Upper lobe of left lung (tissue), 6 donors: ENCODE results near the gene PARD6A. TPM values are rescaled to one million over a fixed set of nuclear protein-coding genes. Genes with fewer than 3 reads are reported as not detected.

Source experiments
- ATAC-seq, 2 donors: fragments of 200-7000 bp; cut with Tn5 transposase; one replicate each; pipeline ENCODE4 v1.9.1; 2022; ENCODE audit warnings: mild to moderate bottlenecking in 2 of 2, moderate library complexity in 2 of 2; ENCODE audit not compliant: low FRiP score in 2 of 2
- DNase-seq, 2 donors: peaks; one replicate each; pipeline ENCODE4 v3.0.0-alpha.2; 2019 to 2020
- H3K27ac ChIP-seq, 4 donors: fragments of 200-600 bp; sonication (generic); one replicate each; pipeline ENCODE4 v1.5.1; 2016 to 2019
- H3K27me3 ChIP-seq, 4 donors: fragments of 200-600 bp; sonication (generic); one replicate each; pipeline ENCODE4 v1.5.1; 2017 to 2019
- H3K36me3 ChIP-seq, 4 donors: fragments of 200-600 bp; sonication (generic); one replicate each; pipeline ENCODE4 v1.5.1; 2016 to 2019
- H3K4me1 ChIP-seq, 4 donors: fragments of 200-600 bp; sonication (generic); one replicate each; pipeline ENCODE4 v1.5.1; 2018 to 2019
- H3K4me3 ChIP-seq, 4 donors: fragments of 200-600 bp; sonication (generic); one replicate each; pipeline ENCODE4 v1.5.1; 2017 to 2019; ENCODE audit warnings: mild to moderate bottlenecking in 2 of 4, moderate library complexity in 1 of 4
- H3K9me3 ChIP-seq, 4 donors: fragments of 200-600 bp; sonication (generic); one replicate each; pipeline ENCODE4 v1.5.1; 2018 to 2019
- EP300 ChIP-seq, 4 donors: sonication (generic); formaldehyde crosslinking; IDR thresholded peaks; one replicate each; pipeline ENCODE4 v1.5.1; 2017; ENCODE audit warnings: antibody characterized with exemption in 4 of 4, control low read depth in 2 of 4
- POLR2A ChIP-seq, 4 donors: fragments of 450-650 bp; IDR thresholded peaks; one replicate each; pipeline ENCODE4 v1.5.1; 2016 to 2017; ENCODE audit warnings: antibody characterized with exemption in 4 of 4, mild to moderate bottlenecking in 2 of 4
- POLR2AphosphoS5 ChIP-seq, 2 donors: sonication (generic); formaldehyde crosslinking; IDR thresholded peaks; one replicate each; pipeline ENCODE4 v1.5.1; 2017; ENCODE audit warnings: antibody characterized with exemption in 2 of 2
- WGBS, 2 donors: methylation state at CpG; one replicate each; pipeline ENCODE4 v1.1.5; 2017 to 2018; 5-methylcytosine and 5-hydroxymethylcytosine counted together
- total RNA-seq, 6 donors: library from RNA; depleted of rRNA in 4 of 6; stranded (reverse); fragments of >200 nt in 4 of 6; gene quantifications; one replicate each; pipeline versions ENCODE4 v1.1.0 to v1.2.1, GENCODE V29; 2016 to 2021
- TF ChIP-seq, protein P1 (sequence below), 6 experiments: fragments of 450-650 bp in 4 of 6; fragments of 200-600 bp in 2 of 6; sonication (generic) in 2 of 6; IDR thresholded peaks; one replicate each; pipeline ENCODE4 v1.5.1; 2016 to 2019; ENCODE audit warnings: antibody characterized with exemption in 6 of 6
- donor health status: DM: no; HTN: no; CAD: no; lungs with moderate emphysema.
- donor health status: DM: no; HTN: yes; CAD: no; lungs with severe emphysema.

The PARD6A gene
- total RNA-seq, 6 donors from 2014 or later: 2.1 to 9.3 (median 6.6) TPM

DNA sequence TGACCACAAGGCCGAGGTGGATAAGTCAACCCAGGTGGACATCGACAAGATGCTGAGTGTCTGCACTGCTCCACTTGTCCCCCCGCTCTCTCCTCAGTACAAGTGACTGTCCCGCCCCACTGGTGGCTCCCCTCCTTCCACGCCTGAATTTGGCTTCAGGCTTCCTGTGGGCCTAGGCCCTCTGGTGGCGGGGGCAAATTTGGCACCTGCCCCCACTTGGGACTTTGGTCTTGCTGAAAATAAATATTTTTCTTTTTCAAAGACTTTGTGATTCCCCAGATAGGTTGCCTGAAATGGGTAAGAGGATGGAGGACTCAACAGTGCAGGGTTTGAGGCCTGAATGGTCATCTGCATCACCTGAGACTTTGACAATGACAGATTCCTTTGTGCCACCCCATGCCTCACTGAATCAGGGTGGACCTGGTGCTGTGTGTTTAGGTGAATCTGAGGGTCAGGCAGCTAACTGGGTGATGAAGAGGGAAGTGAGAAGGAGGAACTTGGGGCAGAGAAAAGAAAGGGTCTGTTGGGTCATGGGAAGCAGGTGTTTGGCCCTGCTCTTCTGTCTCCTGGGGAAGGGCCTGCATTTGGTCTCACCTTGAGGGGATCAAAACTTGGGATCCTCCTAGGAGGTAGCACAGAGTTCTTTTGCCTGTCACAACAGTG lies 7.9 kb downstream of the PARD6A start:
- Histone ChIP-seq H3K4me1 (peaks cover 41 to 51% (median 43%) of the 10 kb centered on the region in 4 donors), H3K36me3 (peaks cover 0 to 6% (median 2%) of the 10 kb centered on the region in 4 donors), H3K4me3 (no peak overlapping the region), H3K27ac (peak overlapping the region in 2 of 4 donors; percentile 96 to 97), H3K27me3 (no peaks in the 10 kb centered on the region), H3K9me3 (no peaks in the 10 kb centered on the region)
- DNase-seq (no peak), ATAC-seq (no peak)
- TF ChIP-seq POLR2A (IDR thresholded peaks at IDR 0.05) (no peak), POLR2AphosphoS5 (IDR thresholded peaks at IDR 0.05) (no peak)
- TF ChIP-seq, protein P1, sequence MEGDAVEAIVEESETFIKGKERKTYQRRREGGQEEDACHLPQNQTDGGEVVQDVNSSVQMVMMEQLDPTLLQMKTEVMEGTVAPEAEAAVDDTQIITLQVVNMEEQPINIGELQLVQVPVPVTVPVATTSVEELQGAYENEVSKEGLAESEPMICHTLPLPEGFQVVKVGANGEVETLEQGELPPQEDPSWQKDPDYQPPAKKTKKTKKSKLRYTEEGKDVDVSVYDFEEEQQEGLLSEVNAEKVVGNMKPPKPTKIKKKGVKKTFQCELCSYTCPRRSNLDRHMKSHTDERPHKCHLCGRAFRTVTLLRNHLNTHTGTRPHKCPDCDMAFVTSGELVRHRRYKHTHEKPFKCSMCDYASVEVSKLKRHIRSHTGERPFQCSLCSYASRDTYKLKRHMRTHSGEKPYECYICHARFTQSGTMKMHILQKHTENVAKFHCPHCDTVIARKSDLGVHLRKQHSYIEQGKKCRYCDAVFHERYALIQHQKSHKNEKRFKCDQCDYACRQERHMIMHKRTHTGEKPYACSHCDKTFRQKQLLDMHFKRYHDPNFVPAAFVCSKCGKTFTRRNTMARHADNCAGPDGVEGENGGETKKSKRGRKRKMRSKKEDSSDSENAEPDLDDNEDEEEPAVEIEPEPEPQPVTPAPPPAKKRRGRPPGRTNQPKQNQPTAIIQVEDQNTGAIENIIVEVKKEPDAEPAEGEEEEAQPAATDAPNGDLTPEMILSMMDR (IDR thresholded peaks at IDR 0.05): no peak
- WGBS, 2 donors: 81 to 91% methylated on average over 6 of the region's 6 CpGs

DNA sequence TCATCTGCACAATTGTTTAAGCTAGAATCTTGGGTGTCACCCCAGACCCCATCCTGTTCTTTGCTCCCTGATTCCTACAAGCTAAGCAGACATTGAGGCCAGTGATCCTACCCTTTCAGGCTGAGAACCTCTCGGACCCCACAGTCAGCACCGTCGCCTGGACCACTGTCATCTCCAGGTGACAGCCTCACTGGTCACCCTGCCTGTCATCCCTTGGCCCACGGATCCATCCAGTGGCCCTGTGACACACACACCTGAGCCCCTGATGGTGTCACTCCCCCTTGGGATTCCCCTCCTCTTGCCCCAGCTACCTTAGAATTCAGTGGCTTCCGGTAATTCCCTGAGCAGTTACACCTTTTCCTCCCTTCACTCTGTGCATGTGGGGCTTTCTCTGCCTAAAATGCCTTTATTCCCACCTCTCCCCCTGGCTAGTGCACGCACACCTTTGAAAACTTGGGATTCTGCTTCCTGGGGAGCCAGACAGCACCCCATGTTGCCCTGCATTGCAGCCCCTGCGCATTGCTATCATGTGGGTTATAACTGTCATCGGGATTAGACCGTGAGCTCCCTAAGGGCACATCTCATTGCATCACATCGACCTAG lies 8.8 kb downstream of the PARD6A start:
- Histone ChIP-seq H3K9me3 (no peaks in the 10 kb centered on the region), H3K27ac (no peak overlapping the region), H3K4me1 (peaks cover 50 to 61% (median 53%) of the 10 kb centered on the region in 4 donors), H3K27me3 (no peaks in the 10 kb centered on the region), H3K4me3 (no peak overlapping the region), H3K36me3 (peaks cover 0 to 5% (median 0%) of the 10 kb centered on the region in 4 donors)
- ATAC-seq (no peak), DNase-seq (no peak)
- 93 to 94% methylated on average over 6 to 10 of the region's 10 CpGs for WGBS, 2 donors
- TF ChIP-seq, protein P1 (IDR thresholded peaks at IDR 0.05): no peak

DNA sequence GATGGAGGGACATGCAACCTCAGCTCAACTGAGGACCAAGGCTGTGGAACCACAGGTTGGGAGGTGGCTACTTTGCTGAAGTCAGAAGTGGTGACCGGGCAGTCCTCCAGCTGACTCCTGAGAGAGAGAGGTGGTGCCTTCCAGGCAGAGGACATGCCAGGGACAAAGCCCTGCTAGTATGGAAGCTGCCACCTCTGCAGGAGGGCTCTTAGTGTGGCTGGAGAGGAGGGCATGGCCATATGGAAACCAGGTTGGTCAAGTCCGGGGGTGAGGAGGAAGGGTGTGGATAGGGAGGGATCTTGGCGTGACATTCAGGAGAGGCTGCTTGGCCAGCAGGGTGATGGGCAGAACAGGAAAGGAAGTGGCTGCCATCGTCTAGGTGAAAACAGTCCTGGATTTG lies 11.5 kb downstream of the PARD6A start:
- peak in 1 of 2 donors; percentile 87 for DNase-seq
- no peak for ATAC-seq
- no peak for TF ChIP-seq POLR2AphosphoS5 (IDR thresholded peaks at IDR 0.05)
- no peak for TF ChIP-seq POLR2A (IDR thresholded peaks at IDR 0.05)
- no peak for TF ChIP-seq EP300 (IDR thresholded peaks at IDR 0.05)
- TF ChIP-seq, protein P1 (IDR thresholded peaks at IDR 0.05): no peak
- H3K9me3 ChIP-seq: no peaks in the 10 kb centered on the region
- H3K4me1 ChIP-seq: peaks cover 47 to 64% (median 51%) of the 10 kb centered on the region in 4 donors
- H3K27ac ChIP-seq: peak overlapping the region in 3 of 4 donors; percentile 30 to 90 (median 88)
- no peaks in the 10 kb centered on the region for H3K27me3 ChIP-seq
- 25 to 30% methylated on average over 4 of the region's 4 CpGs for WGBS, 2 donors
- H3K4me3 ChIP-seq: no peak overlapping the region
- H3K36me3 ChIP-seq: peaks cover 0 to 6% (median 2%) of the 10 kb centered on the region in 4 donors

DNA sequence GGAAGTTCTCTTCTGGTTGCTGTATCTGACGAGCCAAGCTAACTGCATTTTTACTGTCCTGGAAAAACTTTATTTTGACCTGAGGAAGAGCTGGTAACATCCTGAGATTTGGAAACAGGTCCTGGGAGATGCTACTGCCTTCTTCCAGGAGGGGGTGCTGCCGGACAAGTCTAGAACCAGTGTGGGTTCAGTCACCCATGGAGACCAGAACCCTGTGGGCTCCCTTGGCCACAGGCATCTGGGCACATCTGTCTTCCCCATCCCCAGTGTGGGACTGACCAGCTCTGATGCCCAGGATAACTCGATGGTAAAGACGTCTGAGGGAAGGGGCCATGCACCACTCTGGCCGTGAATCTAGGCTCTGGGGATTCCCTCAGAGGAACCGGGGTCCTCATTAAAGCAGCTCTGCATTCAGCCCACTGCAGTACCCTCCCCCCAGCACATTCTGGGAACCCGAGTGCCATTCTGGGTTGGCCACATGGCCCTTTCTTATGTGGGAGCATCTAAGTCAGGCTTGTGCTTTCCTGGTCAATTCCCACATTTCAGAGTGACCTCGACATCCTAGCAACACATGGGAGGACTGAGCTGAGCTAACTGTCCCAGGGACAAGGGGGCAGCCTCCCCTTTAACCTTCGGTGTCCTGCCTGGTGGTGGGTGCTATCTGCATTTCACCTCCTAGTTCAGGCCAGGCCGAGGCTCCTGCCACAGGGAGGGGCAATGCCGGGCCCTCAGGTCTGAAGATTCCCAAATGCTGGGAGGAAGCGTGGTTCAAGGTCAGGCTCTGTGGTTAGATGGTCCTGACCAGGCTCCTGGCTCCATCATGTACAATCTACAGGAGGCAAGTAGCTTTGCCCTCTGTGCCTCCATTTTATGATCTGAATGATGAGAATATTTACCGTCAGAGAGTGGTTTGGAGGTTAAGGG lies 12.2 kb downstream of the PARD6A start:
- DNase-seq (peak in 1 of 2 donors; percentile 80), ATAC-seq (peak; percentile 74)
- peaks cover 0 to 6% (median 2%) of the 10 kb centered on the region in 4 donors for H3K36me3 ChIP-seq
- WGBS, 2 donors: 28 to 41% methylated on average over 8 to 12 of the region's 13 CpGs
- no peaks in the 10 kb centered on the region for H3K27me3 ChIP-seq
- TF ChIP-seq, protein P1 (IDR thresholded peaks at IDR 0.05): peak; percentile 67 to 80 (median 74)
- no peak for TF ChIP-seq EP300 (IDR thresholded peaks at IDR 0.05)
- TF ChIP-seq POLR2A (IDR thresholded peaks at IDR 0.05): no peak
- no peak for TF ChIP-seq POLR2AphosphoS5 (IDR thresholded peaks at IDR 0.05)
- no peaks in the 10 kb centered on the region for H3K9me3 ChIP-seq
- peaks cover 40 to 62% (median 47%) of the 10 kb centered on the region in 4 donors for H3K4me1 ChIP-seq
- no peak overlapping the region for H3K4me3 ChIP-seq
- peak overlapping the region; percentile 76 to 90 (median 88) for H3K27ac ChIP-seq
